Stimulated activated CD8-positive, alpha-beta memory T cell treated with anti-CD3 and anti-CD28 coated beads, Interleukin-15, amount 100 ng/mL, for 24 hours (primary cell): ENCODE data around the gene MAN2A2.

Experiments
- DNase-seq: peaks from one replicate; pipeline ENCODE4 v3.0.0-alpha.2; 2020; ENCODE audit warnings: low read depth

MAN2A2 gene

GRCh38 chr15:90967206-90967605, 64.1 kb downstream of the MAN2A2 start:
- DNase-seq: no peak

- DNase-seq: no peak
Observed at GRCh38 chr15:90968434-90968833, 65.3 kb downstream of the MAN2A2 start.

GRCh38 chr15:90970274-90970673, 67.2 kb downstream of the MAN2A2 start:
- DNase-seq: no peak

- no peak for DNase-seq
Observed at GRCh38 chr15:90972133-90972532, 69.0 kb downstream of the MAN2A2 start.
